ENCODE measurements around the gene ATP5PF. TPM values are rescaled to one million over a fixed set of nuclear protein-coding genes. Genes with fewer than 3 reads are reported as not detected.

Gene ATP5PF
- total and polyA plus RNA-seq, 2 of the 4 experiments (the other 2 are of a cell fraction), result 76.0 to 190 TPM

GRCh38 chr21:25689226-25689625 lies 45.5 kb downstream of the ATP5PF start:
- no CpG with 5 or more reads among the region's 1 CpG for WGBS, 2 experiments (ENCODE audit: extremely low coverage in 2 of 2, insufficient read length in 1 of 2)
- H3K14ac ChIP-seq (replicated peaks; ENCODE audit: low read depth, low read length), result no peak overlapping the region
- CTCF ChIA-PET, result no interaction called here
- BruUV-seq (replicated peaks), result no TSS peak
- H4K5ac ChIP-seq (ENCODE audit: low read depth, low read length), result no peak overlapping the region
- no peak overlapping the region for H2AK9ac ChIP-seq (replicated peaks; ENCODE audit: low read depth, low read length, poor library complexity)
- TF ChIP-seq, protein P1, sequence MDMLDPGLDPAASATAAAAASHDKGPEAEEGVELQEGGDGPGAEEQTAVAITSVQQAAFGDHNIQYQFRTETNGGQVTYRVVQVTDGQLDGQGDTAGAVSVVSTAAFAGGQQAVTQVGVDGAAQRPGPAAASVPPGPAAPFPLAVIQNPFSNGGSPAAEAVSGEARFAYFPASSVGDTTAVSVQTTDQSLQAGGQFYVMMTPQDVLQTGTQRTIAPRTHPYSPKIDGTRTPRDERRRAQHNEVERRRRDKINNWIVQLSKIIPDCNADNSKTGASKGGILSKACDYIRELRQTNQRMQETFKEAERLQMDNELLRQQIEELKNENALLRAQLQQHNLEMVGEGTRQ (IDR thresholded peaks at IDR 0.05; ENCODE audit: low read depth, low read length), result no peak
- no peak for TF ChIP-seq CHD1 (IDR thresholded peaks at IDR 0.05; ENCODE audit: low read depth, low read length)
- no peak for TF ChIP-seq NFE2L2 (IDR thresholded peaks at IDR 0.05; ENCODE audit: low read depth, low read length)
- TF ChIP-seq RFX5 (IDR thresholded peaks at IDR 0.05; ENCODE audit: low read depth, low read length), result no peak
- no peak for TF ChIP-seq RCOR1 (IDR thresholded peaks at IDR 0.05; ENCODE audit: insufficient replicate concordance, low read length)
- no peak for TF ChIP-seq RAD21 (IDR thresholded peaks at IDR 0.05; ENCODE audit: low read length)
- TF ChIP-seq, protein P2, sequence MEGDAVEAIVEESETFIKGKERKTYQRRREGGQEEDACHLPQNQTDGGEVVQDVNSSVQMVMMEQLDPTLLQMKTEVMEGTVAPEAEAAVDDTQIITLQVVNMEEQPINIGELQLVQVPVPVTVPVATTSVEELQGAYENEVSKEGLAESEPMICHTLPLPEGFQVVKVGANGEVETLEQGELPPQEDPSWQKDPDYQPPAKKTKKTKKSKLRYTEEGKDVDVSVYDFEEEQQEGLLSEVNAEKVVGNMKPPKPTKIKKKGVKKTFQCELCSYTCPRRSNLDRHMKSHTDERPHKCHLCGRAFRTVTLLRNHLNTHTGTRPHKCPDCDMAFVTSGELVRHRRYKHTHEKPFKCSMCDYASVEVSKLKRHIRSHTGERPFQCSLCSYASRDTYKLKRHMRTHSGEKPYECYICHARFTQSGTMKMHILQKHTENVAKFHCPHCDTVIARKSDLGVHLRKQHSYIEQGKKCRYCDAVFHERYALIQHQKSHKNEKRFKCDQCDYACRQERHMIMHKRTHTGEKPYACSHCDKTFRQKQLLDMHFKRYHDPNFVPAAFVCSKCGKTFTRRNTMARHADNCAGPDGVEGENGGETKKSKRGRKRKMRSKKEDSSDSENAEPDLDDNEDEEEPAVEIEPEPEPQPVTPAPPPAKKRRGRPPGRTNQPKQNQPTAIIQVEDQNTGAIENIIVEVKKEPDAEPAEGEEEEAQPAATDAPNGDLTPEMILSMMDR (conservative IDR thresholded peaks at IDR 0.05; ENCODE audit: low read depth, low read length), result no peak
- TF ChIP-seq BHLHE40 (IDR thresholded peaks at IDR 0.05; ENCODE audit: low read depth, low read length), result no peak
- no peak for TF ChIP-seq MAZ (IDR thresholded peaks at IDR 0.05; ENCODE audit: borderline replicate concordance, low read depth, low read length)
- no peak for TF ChIP-seq FOS (IDR thresholded peaks at IDR 0.05; ENCODE audit: low read depth, low read length)
- TF ChIP-seq ELK1 (IDR thresholded peaks at IDR 0.05; ENCODE audit: borderline replicate concordance, low read depth, low read length), result no peak
- TF ChIP-seq POLR2A (IDR thresholded peaks at IDR 0.05; ENCODE audit: low read depth, low read length), result no peak
- TF ChIP-seq SMC3 (IDR thresholded peaks at IDR 0.05; ENCODE audit: low read depth, low read length), result no peak
- TF ChIP-seq MXI1 (IDR thresholded peaks at IDR 0.05; ENCODE audit: borderline replicate concordance, low read depth, low read length), result no peak
- no peak for TF ChIP-seq MAFK (IDR thresholded peaks at IDR 0.05; ENCODE audit: low read depth, low read length)
- no peak for TF ChIP-seq CEBPB (IDR thresholded peaks at IDR 0.05; ENCODE audit: low read depth, low read length)
- POLR2A ChIA-PET (ENCODE audit: unreplicated experiment), result no interaction called here
- H3K23ac ChIP-seq (ENCODE audit: low read depth, low read length), result no peak overlapping the region
- DNase-seq, result peak; percentile 32
- no peaks in the 10 kb centered on the region for H3K36me3 ChIP-seq (ENCODE audit: control insufficient read depth, insufficient read depth, low read length)
- no peak overlapping the region for H3K9ac ChIP-seq (ENCODE audit: low read depth, low read length)
- dilution Hi-C loops (cut with HindIII; ENCODE audit: low sequenced_read_pairs, unreplicated experiment) (no loop called here), in situ Hi-C loops (cut with MboI; ENCODE audit: low sequenced_read_pairs) (no loop called here), intact Hi-C loops (cut with micrococcal nuclease) (no loop called here)
- no peaks in the 10 kb centered on the region for H3K27me3 ChIP-seq (ENCODE audit: control insufficient read depth, insufficient read depth, low read length)
- peak; percentile 72 for ATAC-seq (ENCODE audit: low read depth)
- no peak overlapping the region for H3K4ac ChIP-seq (ENCODE audit: low read depth, low read length)
- no peak overlapping the region for H4K91ac ChIP-seq (ENCODE audit: insufficient read depth, low read depth, low read length)
- no peak overlapping the region for H2AFZ ChIP-seq (replicated peaks; ENCODE audit: low read length, poor library complexity)
- no peak overlapping the region for H2BK20ac ChIP-seq (ENCODE audit: low read depth, low read length)
- no peaks in the 10 kb centered on the region for H3K79me1 ChIP-seq (ENCODE audit: low read depth in 1 of 2, low read length in 2 of 2)
- no peak overlapping the region for H3K56ac ChIP-seq (ENCODE audit: extremely low read depth, insufficient read depth, low read length)
- H2BK5ac ChIP-seq (ENCODE audit: low read depth, low read length, poor library complexity, severe bottlenecking), result peak overlapping the region; percentile 14
- H3K4me1 ChIP-seq (ENCODE audit: control insufficient read depth, insufficient read depth, low read length), result peaks cover 2% of the 10 kb centered on the region; the same call in 1 of the 2 replicates
- H3K4me3 ChIP-seq (ENCODE audit: insufficient read depth, low read depth, low read length), result no peak overlapping the region
- H4K8ac ChIP-seq (ENCODE audit: low read depth in 2 of 2, low read length in 2 of 2), result no peak overlapping the region
- no peaks in the 10 kb centered on the region for H4K20me1 ChIP-seq (ENCODE audit: insufficient read depth, low read length)
- no peak overlapping the region for H2BK15ac ChIP-seq (ENCODE audit: low read depth, low read length)
- no peak overlapping the region for H3K18ac ChIP-seq (ENCODE audit: low read depth, low read length)
- no peaks in the 10 kb centered on the region for H3K9me3 ChIP-seq (ENCODE audit: control insufficient read depth, insufficient read depth, low read length)
- H3K4me2 ChIP-seq (ENCODE audit: low read depth, low read length), result no peak overlapping the region
- no peak overlapping the region for H2BK120ac ChIP-seq (ENCODE audit: low read depth, low read length)
- no peak overlapping the region for H2AK5ac ChIP-seq (ENCODE audit: low read depth, low read length)
- no peaks in the 10 kb centered on the region for H3K9me1 ChIP-seq (ENCODE audit: insufficient read depth, low read length)
- H3K27ac ChIP-seq (ENCODE audit: insufficient read depth, low read length), result no peak overlapping the region

All from IMR-90 (cell line).